ENCODE results near the gene DUSP16. TPM values are rescaled to one million over a fixed set of nuclear protein-coding genes. Genes with fewer than 3 reads are reported as not detected.

The DUSP16 gene
- total RNA-seq, 1 experiment from 2014 or later: 4.4 TPM

- H3K27ac ChIP-seq (ENCODE audit: low read length): no peak overlapping the region
- H3K4me1 ChIP-seq (ENCODE audit: insufficient read depth, low read length): peaks cover 21% of the 10 kb centered on the region
- no peak overlapping the region for H3K4me2 ChIP-seq (ENCODE audit: low read length)
- no peak overlapping the region for H3K9ac ChIP-seq (ENCODE audit: low read length)
- no peaks in the 10 kb centered on the region for H3F3A ChIP-seq (ENCODE audit: low read length, unreplicated experiment)
- intact Hi-C loops (cut with micrococcal nuclease): no loop called here
- no peak overlapping the region for H3K4me3 ChIP-seq (ENCODE audit: low read length)
- ChIA-PET CTCF (no interaction called here), POLR2A (ENCODE audit: unreplicated experiment) (interaction anchor here (0.6 kb wide), 1 partner anchor 15 kb away, joined by 5 read pairs; no protein-coding TSS in a partner anchor)
- H3K27me3 ChIP-seq (ENCODE audit: low read length): no peaks in the 10 kb centered on the region
- H2AFZ ChIP-seq (ENCODE audit: low read length): no peak overlapping the region
- H3K9me2 ChIP-seq (replicated peaks; ENCODE audit: low read length): no peaks in the 10 kb centered on the region
- no peaks in the 10 kb centered on the region for H3K9me3 ChIP-seq (ENCODE audit: low read length)
- H3K79me2 ChIP-seq (ENCODE audit: low read length): no peaks in the 10 kb centered on the region
- no peak for DNase-seq
- TF ChIP-seq EZH2 (IDR thresholded peaks at IDR 0.05; ENCODE audit: low read length, unreplicated experiment): no peak
- no peak for TF ChIP-seq EZH2phosphoT487 (IDR thresholded peaks at IDR 0.05; ENCODE audit: borderline replicate concordance, low read length)
- TF ChIP-seq CTCF (conservative IDR thresholded peaks at IDR 0.05; ENCODE audit: low read depth, low read length): no peak
- H4K20me1 ChIP-seq (ENCODE audit: low read length): no peaks in the 10 kb centered on the region
- BruUV-seq (replicated peaks): no TSS peak
- H3K36me3 ChIP-seq (ENCODE audit: low read depth, low read length): no peaks in the 10 kb centered on the region
- no peak for ATAC-seq
Measured at GRCh38 chr12:12454315-12454714, 108.3 kb downstream of the DUSP16 start.

DNA sequence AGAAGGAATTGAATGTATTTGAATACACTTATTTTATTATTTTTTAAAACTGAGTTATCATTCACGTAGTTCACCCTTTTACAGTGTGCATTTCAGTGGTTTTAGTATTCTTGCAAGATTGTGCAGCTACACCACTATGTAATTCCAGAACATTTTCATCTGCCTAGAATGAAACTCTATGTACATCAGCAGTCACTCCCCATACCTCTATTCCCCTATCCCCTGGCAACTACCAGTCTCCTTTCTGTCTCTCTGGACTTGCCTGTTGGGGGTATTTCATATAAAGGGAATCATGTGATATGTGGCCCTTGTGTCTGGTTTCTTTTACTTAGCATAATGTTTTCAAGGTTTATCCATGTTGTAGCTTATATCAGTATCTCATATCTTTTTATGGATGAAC lies 109.0 kb downstream of the DUSP16 start:
- Histone ChIP-seq H3K4me3 (ENCODE audit: low read length) (no peak overlapping the region), H3F3A (ENCODE audit: low read length, unreplicated experiment) (no peaks in the 10 kb centered on the region), H2AFZ (ENCODE audit: low read length) (no peak overlapping the region), H3K4me1 (ENCODE audit: insufficient read depth, low read length) (peaks cover 22% of the 10 kb centered on the region), H3K9me3 (ENCODE audit: low read length) (no peaks in the 10 kb centered on the region), H3K4me2 (ENCODE audit: low read length) (no peak overlapping the region), H3K27ac (ENCODE audit: low read length) (no peak overlapping the region), H3K36me3 (ENCODE audit: low read depth, low read length) (no peaks in the 10 kb centered on the region), H3K79me2 (ENCODE audit: low read length) (no peaks in the 10 kb centered on the region), H3K9me2 (replicated peaks; ENCODE audit: low read length) (no peaks in the 10 kb centered on the region), H3K9ac (ENCODE audit: low read length) (no peak overlapping the region), H4K20me1 (ENCODE audit: low read length) (no peaks in the 10 kb centered on the region), H3K27me3 (ENCODE audit: low read length) (no peaks in the 10 kb centered on the region)
- no TSS peak for BruUV-seq (replicated peaks)
- DNase-seq (no peak), ATAC-seq (no peak)
- TF ChIP-seq CTCF (conservative IDR thresholded peaks at IDR 0.05; ENCODE audit: low read depth, low read length): no peak
- no peak for TF ChIP-seq EZH2 (IDR thresholded peaks at IDR 0.05; ENCODE audit: low read length, unreplicated experiment)
- TF ChIP-seq EZH2phosphoT487 (IDR thresholded peaks at IDR 0.05; ENCODE audit: borderline replicate concordance, low read length): no peak
- ChIA-PET CTCF (no interaction called here), POLR2A (ENCODE audit: unreplicated experiment) (no interaction called here)
- intact Hi-C loops (cut with micrococcal nuclease): no loop called here

GRCh38 chr12:12452326-12452902 lies 110.2 kb downstream of the DUSP16 start:
- TF ChIP-seq EZH2 (IDR thresholded peaks at IDR 0.05; ENCODE audit: low read length, unreplicated experiment) (no peak), EZH2phosphoT487 (IDR thresholded peaks at IDR 0.05; ENCODE audit: borderline replicate concordance, low read length) (no peak), CTCF (conservative IDR thresholded peaks at IDR 0.05; ENCODE audit: low read depth, low read length) (no peak)

More at GRCh38 chr12:12452326-12452902, 110.2 kb downstream of the DUSP16 start:
- POLR2A ChIA-PET (ENCODE audit: unreplicated experiment): no interaction called here
- Histone ChIP-seq H3F3A (ENCODE audit: low read length, unreplicated experiment) (no peaks in the 10 kb centered on the region), H4K20me1 (ENCODE audit: low read length) (no peaks in the 10 kb centered on the region), H2AFZ (ENCODE audit: low read length) (no peak overlapping the region), H3K27ac (ENCODE audit: low read length) (no peak overlapping the region), H3K79me2 (ENCODE audit: low read length) (no peaks in the 10 kb centered on the region), H3K4me1 (ENCODE audit: insufficient read depth, low read length) (peaks cover 22% of the 10 kb centered on the region), H3K27me3 (ENCODE audit: low read length) (no peaks in the 10 kb centered on the region), H3K9ac (ENCODE audit: low read length) (no peak overlapping the region), H3K4me3 (ENCODE audit: low read length) (no peak overlapping the region), H3K36me3 (ENCODE audit: low read depth, low read length) (no peaks in the 10 kb centered on the region), H3K4me2 (ENCODE audit: low read length) (no peak overlapping the region), H3K9me3 (ENCODE audit: low read length) (no peaks in the 10 kb centered on the region), H3K9me2 (replicated peaks; ENCODE audit: low read length) (no peaks in the 10 kb centered on the region)
- no peak for ATAC-seq
- CTCF ChIA-PET: interaction anchor here (0.7 kb wide), 1 partner anchor 18 kb away, joined by 16 read pairs; no protein-coding TSS in a partner anchor
- BruUV-seq (replicated peaks): no TSS peak
- intact Hi-C loops (cut with micrococcal nuclease): no loop called here
- no peak for DNase-seq

Measured in PC-3 (cell line).